RWPE2 (cell line): ENCODE measurements around the gene SNRNP25.

Experiments
- ATAC-seq: fragments of 200-7000 bp; cut with Tn5 transposase; 3 replicates; pipeline ENCODE4 v1.9.1; 2021; ENCODE audit warnings: low read depth
- DNase-seq: peaks from one replicate; pipeline ENCODE4 v3.0.0-alpha.2; 2020; ENCODE audit warnings: low spot score
- H3K27ac ChIP-seq: fragments of 450-650 bp; 2 replicates; pipeline ENCODE4 v1.5.1; 2017; ENCODE audit warnings: mild to moderate bottlenecking; ENCODE audit not compliant: poor library complexity, severe bottlenecking
- H3K27me3 ChIP-seq: fragments of 250-450 bp; sonication (Bioruptor Pico); 2 replicates; pipeline ENCODE4 v1.5.1; 2021; ENCODE audit warnings: mild to moderate bottlenecking, moderate library complexity; ENCODE audit not compliant: insufficient read depth, poor library complexity, severe bottlenecking
- H3K36me3 ChIP-seq: fragments of 250-450 bp; sonication (Bioruptor Pico); 2 replicates; pipeline ENCODE4 v1.5.1; 2020; ENCODE audit warnings: low read depth, mild to moderate bottlenecking, moderate library complexity
- H3K4me1 ChIP-seq: fragments of 250-450 bp; sonication (Bioruptor Pico); 2 replicates; pipeline ENCODE4 v1.5.1; 2021; ENCODE audit warnings: mild to moderate bottlenecking, moderate library complexity; ENCODE audit not compliant: insufficient read depth, poor library complexity, severe bottlenecking
- H3K4me3 ChIP-seq: fragments of 250-450 bp; sonication (Bioruptor Pico); 2 replicates; pipeline ENCODE4 v1.5.1; 2021; ENCODE audit warnings: mild to moderate bottlenecking, moderate library complexity; ENCODE audit not compliant: severe bottlenecking
- H3K9me3 ChIP-seq: fragments of 250-450 bp; sonication (Bioruptor Pico); 2 replicates; pipeline ENCODE4 v1.5.1; 2021; ENCODE audit warnings: mild to moderate bottlenecking, moderate library complexity; ENCODE audit not compliant: severe bottlenecking
- CTCF ChIP-seq: fragments of 450-650 bp; IDR thresholded peaks from one replicate; pipeline ENCODE4 v1.5.1; 2017; ENCODE audit warnings: mild to moderate bottlenecking, moderate library complexity; ENCODE audit not compliant: poor library complexity, severe bottlenecking

Gene SNRNP25

GRCh38 chr16:65745-66144 lies 12.1 kb downstream of the SNRNP25 start:
- no peaks in the 10 kb centered on the region for H3K9me3 ChIP-seq
- ATAC-seq (peak; percentile 70), DNase-seq (peak; percentile 73)
- no peaks in the 10 kb centered on the region for H3K27me3 ChIP-seq
- H3K4me1 ChIP-seq: no peaks in the 10 kb centered on the region
- peak; percentile 97 for TF ChIP-seq CTCF
- peaks cover 16% of the 10 kb centered on the region for H3K36me3 ChIP-seq
- no peak overlapping the region for H3K4me3 ChIP-seq
- H3K27ac ChIP-seq: no peak overlapping the region

- H3K36me3 ChIP-seq: peaks cover 16% of the 10 kb centered on the region
- no peak overlapping the region for H3K4me3 ChIP-seq
- DNase-seq (no peak), ATAC-seq (no peak)
- H3K4me1 ChIP-seq: peaks cover 5% of the 10 kb centered on the region
- no peak for TF ChIP-seq CTCF
- no peaks in the 10 kb centered on the region for H3K9me3 ChIP-seq
- H3K27me3 ChIP-seq: no peaks in the 10 kb centered on the region
- no peak overlapping the region for H3K27ac ChIP-seq
Measured at GRCh38 chr16:66309-67182, 12.9 kb downstream of the SNRNP25 start.

- DNase-seq: no peak
- Histone ChIP-seq H3K27me3 (no peaks in the 10 kb centered on the region), H3K36me3 (peaks cover 16% of the 10 kb centered on the region), H3K27ac (no peak overlapping the region), H3K4me3 (no peak overlapping the region), H3K9me3 (no peaks in the 10 kb centered on the region), H3K4me1 (peaks cover 5% of the 10 kb centered on the region)
- ATAC-seq: no peak
- no peak for TF ChIP-seq CTCF
Measured at GRCh38 chr16:67183-67791, 13.7 kb downstream of the SNRNP25 start.

GRCh38 chr16:67884-68789 lies 14.5 kb downstream of the SNRNP25 start:
- Histone ChIP-seq H3K9me3 (no peaks in the 10 kb centered on the region), H3K27ac (no peak overlapping the region), H3K36me3 (peaks cover 12% of the 10 kb centered on the region), H3K27me3 (no peaks in the 10 kb centered on the region), H3K4me1 (peaks cover 8% of the 10 kb centered on the region), H3K4me3 (no peak overlapping the region)
- DNase-seq (no peak), ATAC-seq (no peak)
- TF ChIP-seq CTCF: no peak
